Measurements from ENCODE around the gene RRP8. TPM values are rescaled to one million over a fixed set of nuclear protein-coding genes. Genes with fewer than 3 reads are reported as not detected.

RRP8 gene
- total RNA-seq, 1 experiment from 2014 or later, result 15.1 TPM

- Histone ChIP-seq H3K9me3 (ENCODE audit: low read length) (no peaks in the 10 kb centered on the region), H2AFZ (ENCODE audit: low read length) (no peak overlapping the region), H3K9me2 (replicated peaks; ENCODE audit: low read length) (no peaks in the 10 kb centered on the region), H3K9ac (ENCODE audit: low read length) (no peak overlapping the region), H3K4me1 (ENCODE audit: insufficient read depth, low read length) (no peaks in the 10 kb centered on the region), H3K4me2 (ENCODE audit: low read length) (no peak overlapping the region), H3K27ac (ENCODE audit: low read length) (no peak overlapping the region), H3K4me3 (ENCODE audit: low read length) (no peak overlapping the region), H3F3A (ENCODE audit: low read length, unreplicated experiment) (no peaks in the 10 kb centered on the region), H4K20me1 (ENCODE audit: low read length) (no peaks in the 10 kb centered on the region), H3K79me2 (ENCODE audit: low read length) (no peaks in the 10 kb centered on the region), H3K27me3 (ENCODE audit: low read length) (no peaks in the 10 kb centered on the region), H3K36me3 (ENCODE audit: low read depth, low read length) (no peaks in the 10 kb centered on the region)
- CTCF ChIA-PET, result no interaction called here
- no TSS peak for BruUV-seq (replicated peaks)
- DNase-seq, result no peak
- TF ChIP-seq EZH2phosphoT487 (IDR thresholded peaks at IDR 0.05; ENCODE audit: borderline replicate concordance, low read length) (no peak), CTCF (conservative IDR thresholded peaks at IDR 0.05; ENCODE audit: low read depth, low read length) (no peak), EZH2 (IDR thresholded peaks at IDR 0.05; ENCODE audit: low read length, unreplicated experiment) (no peak)
- no peak for ATAC-seq
- POLR2A ChIA-PET (ENCODE audit: unreplicated experiment), result no interaction called here
- intact Hi-C loops (cut with micrococcal nuclease), result no loop called here
These were observed 31.1 kb upstream of the RRP8 start for GRCh38 chr11:6634534-6634933.

GRCh38 chr11:6633422-6634408 is 30.3 kb upstream of the RRP8 start:
- Histone ChIP-seq H3K4me1 (ENCODE audit: insufficient read depth, low read length) (no peaks in the 10 kb centered on the region), H3K27ac (ENCODE audit: low read length) (no peak overlapping the region), H3K36me3 (ENCODE audit: low read depth, low read length) (no peaks in the 10 kb centered on the region), H3K9me3 (ENCODE audit: low read length) (no peaks in the 10 kb centered on the region), H3K27me3 (ENCODE audit: low read length) (no peaks in the 10 kb centered on the region), H3K9me2 (replicated peaks; ENCODE audit: low read length) (no peaks in the 10 kb centered on the region), H3K9ac (ENCODE audit: low read length) (no peak overlapping the region), H3K79me2 (ENCODE audit: low read length) (no peaks in the 10 kb centered on the region), H3K4me2 (ENCODE audit: low read length) (no peak overlapping the region), H3F3A (ENCODE audit: low read length, unreplicated experiment) (no peaks in the 10 kb centered on the region), H3K4me3 (ENCODE audit: low read length) (no peak overlapping the region), H4K20me1 (ENCODE audit: low read length) (no peaks in the 10 kb centered on the region), H2AFZ (ENCODE audit: low read length) (no peak overlapping the region)
- POLR2A ChIA-PET (ENCODE audit: unreplicated experiment), result no interaction called here
- CTCF ChIA-PET, result no interaction called here
- ATAC-seq (no peak), DNase-seq (no peak)
- TF ChIP-seq CTCF (conservative IDR thresholded peaks at IDR 0.05; ENCODE audit: low read depth, low read length) (no peak), EZH2 (IDR thresholded peaks at IDR 0.05; ENCODE audit: low read length, unreplicated experiment) (no peak), EZH2phosphoT487 (IDR thresholded peaks at IDR 0.05; ENCODE audit: borderline replicate concordance, low read length) (no peak)
- no TSS peak for BruUV-seq (replicated peaks)
- intact Hi-C loops (cut with micrococcal nuclease), result no loop called here
